IMR-90 (cell line): Measurements from ENCODE around the gene SYT6. TPM values are rescaled to one million over a fixed set of nuclear protein-coding genes. Genes with fewer than 3 reads are reported as not detected.

Source experiments
- ATAC-seq: fragments of 200-7000 bp; cut with Tn5 transposase; 2 replicates; pipeline ENCODE4 v1.9.1; 2020; ENCODE audit warnings: low read depth, mild to moderate bottlenecking, moderate library complexity
- BruUV-seq: library from RNA; stranded (reverse); fragments of 400-500 nt; replicated peaks from 2 replicates; lab custom pipeline; 2021; lab: Mats Ljungman, UMichigan
- CTCF ChIA-PET: fragments of 300-600 bp; formaldehyde crosslinking; extraction: SDS; loops from one replicate; lab custom pipeline; 2021; ENCODE audit warnings: antibody characterized with exemption; lab: Yijun Ruan, JAX
- POLR2A ChIA-PET: fragments of 300-600 bp; sonication (Branson Sonifier 250); formaldehyde crosslinking; loops from one replicate; lab custom pipeline; 2022; ENCODE audit warnings: antibody characterized with exemption; ENCODE audit not compliant: unreplicated experiment; lab: Charles Lee
- DNase-seq: peaks from one replicate; pipeline ENCODE4 v3.0.0; 2013
- H2AFZ ChIP-seq: replicated peaks from 2 replicates; pipeline ENCODE3; 2013; ENCODE audit warnings: low read length, mild to moderate bottlenecking; ENCODE audit not compliant: poor library complexity
- H2AK5ac ChIP-seq: 2 replicates; pipeline ENCODE4 v1.6.1; 2013; ENCODE audit warnings: low read depth, low read length, inconsistent platforms
- H2AK9ac ChIP-seq: replicated peaks from 2 replicates; pipeline ENCODE3; 2013; ENCODE audit warnings: mild to moderate bottlenecking, low read depth, low read length, moderate library complexity; ENCODE audit not compliant: poor library complexity
- H2BK120ac ChIP-seq: 2 replicates; pipeline ENCODE4 v1.6.1; 2013; ENCODE audit warnings: low read depth, low read length, inconsistent platforms
- H2BK15ac ChIP-seq: 3 replicates; pipeline ENCODE4 v1.6.1; 2013; ENCODE audit warnings: low read depth, low read length, inconsistent platforms
- H2BK20ac ChIP-seq: 2 replicates; pipeline ENCODE4 v1.6.1; 2013; ENCODE audit warnings: low read depth, mild to moderate bottlenecking, inconsistent platforms, low read length, moderate library complexity
- H2BK5ac ChIP-seq: 2 replicates; pipeline ENCODE4 v1.6.1; 2013; ENCODE audit warnings: mild to moderate bottlenecking, low read depth, low read length, inconsistent platforms; ENCODE audit not compliant: poor library complexity, severe bottlenecking
- H3K14ac ChIP-seq: replicated peaks from 2 replicates; pipeline ENCODE4 v1.6.1; 2013; ENCODE audit warnings: low read depth, low read length, inconsistent platforms
- H3K18ac ChIP-seq: 2 replicates; pipeline ENCODE4 v1.6.1; 2013; ENCODE audit warnings: low read depth, low read length, control low read depth
- H3K23ac ChIP-seq: 2 replicates; pipeline ENCODE4 v1.6.1; 2013; ENCODE audit warnings: low read depth, low read length, inconsistent platforms
- H3K27ac ChIP-seq: 2 replicates; pipeline ENCODE4 v1.5.1; 2013; ENCODE audit warnings: mild to moderate bottlenecking, control low read depth, low read length; ENCODE audit not compliant: insufficient read depth
- H3K27me3 ChIP-seq: 2 replicates; pipeline ENCODE4 v1.6.1; 2013; ENCODE audit warnings: low read length; ENCODE audit not compliant: control insufficient read depth, insufficient read depth
- H3K36me3 ChIP-seq: 2 replicates; pipeline ENCODE4 v1.6.1; 2013; ENCODE audit warnings: low read length, mixed read lengths; ENCODE audit not compliant: control insufficient read depth, insufficient read depth
- H3K4ac ChIP-seq: 2 replicates; pipeline ENCODE4 v1.6.1; 2013; ENCODE audit warnings: low read depth, low read length, inconsistent platforms
- H3K4me1 ChIP-seq: 2 replicates; pipeline ENCODE4 v1.6.1; 2013; ENCODE audit warnings: low read length, mixed read lengths; ENCODE audit not compliant: control insufficient read depth, insufficient read depth
- H3K4me2 ChIP-seq: 2 replicates; pipeline ENCODE4 v1.6.1; 2013; ENCODE audit warnings: low read depth, mild to moderate bottlenecking, control low read depth, low read length, moderate library complexity
- H3K4me3 ChIP-seq: 2 replicates; pipeline ENCODE4 v1.5.1; 2013; ENCODE audit warnings: low read depth, mild to moderate bottlenecking, control low read depth, low read length, moderate library complexity; ENCODE audit not compliant: insufficient read depth
- H3K56ac ChIP-seq: 2 replicates; pipeline ENCODE4 v1.6.1; 2013; ENCODE audit warnings: low read length, inconsistent platforms; ENCODE audit not compliant: insufficient read depth; ENCODE audit errors: extremely low read depth
- H3K79me1 ChIP-seq, 2 experiments: 2 replicates each; pipeline ENCODE4 v1.6.1; 2013; ENCODE audit warnings: low read length in 2 of 2, inconsistent platforms in 1 of 2, low read depth in 1 of 2
- H3K9ac ChIP-seq: 2 replicates; pipeline ENCODE4 v1.6.1; 2013; ENCODE audit warnings: low read depth, low read length, control low read depth
- H3K9me1 ChIP-seq: 2 replicates; pipeline ENCODE4 v1.6.1; 2013; ENCODE audit warnings: low read length, inconsistent platforms; ENCODE audit not compliant: insufficient read depth
- H3K9me3 ChIP-seq: 2 replicates; pipeline ENCODE4 v1.6.1; 2013; ENCODE audit warnings: low read length; ENCODE audit not compliant: control insufficient read depth, insufficient read depth
- H4K20me1 ChIP-seq: 2 replicates; pipeline ENCODE4 v1.6.1; 2013; ENCODE audit warnings: low read length, inconsistent platforms; ENCODE audit not compliant: insufficient read depth
- H4K5ac ChIP-seq: 2 replicates; pipeline ENCODE4 v1.6.1; 2013; ENCODE audit warnings: mild to moderate bottlenecking, low read depth, low read length, control low read depth
- H4K8ac ChIP-seq, 2 experiments: 2 replicates each; pipeline ENCODE4 v1.6.1; 2013; ENCODE audit warnings: low read depth in 2 of 2, low read length in 2 of 2, control low read depth in 1 of 2, inconsistent platforms in 1 of 2
- H4K91ac ChIP-seq: 2 replicates; pipeline ENCODE4 v1.6.1; 2013; ENCODE audit warnings: low read depth, low read length, inconsistent platforms; ENCODE audit not compliant: insufficient read depth
- CHD1 ChIP-seq: IDR thresholded peaks from 2 replicates; pipeline ENCODE4 v1.6.1; 2012; ENCODE audit warnings: low read depth, low read length, improper control_type of control experiment
- SMC3 ChIP-seq: fragments of 150-350 bp; IDR thresholded peaks from 2 replicates; pipeline ENCODE4 v1.6.1; 2016; ENCODE audit warnings: low read depth, mild to moderate bottlenecking, antibody characterized with exemption, low read length, moderate library complexity
- WGBS, 2 experiments: methylation state at CpG; one replicate each; pipeline versions ENCODE4 v1.1.5 to v1.1.7; 2013; ENCODE audit warnings: missing lambda C conversion rate in 2 of 2; ENCODE audit not compliant: insufficient read length in 1 of 2; ENCODE audit errors: extremely low coverage in 2 of 2; 5-methylcytosine and 5-hydroxymethylcytosine counted together
- dilution Hi-C: fragments of 300-500 bp; cut with HindIII; formaldehyde crosslinking; loops from one replicate; pipeline ENCODE4 v1.14.3; 2018; ENCODE audit warnings: low sequenced_read_pairs; ENCODE audit not compliant: unreplicated experiment
- in situ Hi-C: fragments of 300-500 bp; cut with MboI; formaldehyde crosslinking; loops from 3 replicates; pipeline ENCODE4 v1.14.3; 2019; ENCODE audit warnings: low sequenced_read_pairs, inconsistent platforms, mixed read lengths
- intact Hi-C: fragments of 100-400 bp; cut with micrococcal nuclease; formaldehyde crosslinking; loops from 2 replicates; pipeline ENCODE4 v1.10.0; 2022
- polyA plus RNA-seq, 3 experiments: library from polyadenylated mRNA; depleted of rRNA; stranded (reverse); fragments of >200 nt; gene quantifications; 2 replicates each; pipeline ENCODE4 v1.2.3, GENCODE V29; 2012; ENCODE audit warnings: low replicate concordance in 1 of 3
- total RNA-seq: library from RNA; depleted of rRNA; stranded (reverse); fragments of >200 nt; gene quantifications from 2 replicates; pipeline ENCODE4 v1.2.3, GENCODE V29; 2012

Gene SYT6
- total and polyA plus RNA-seq, 2 of the 4 experiments (the other 2 are of a cell fraction) = not detected

- dilution Hi-C loops (no loop called here), in situ Hi-C loops (no loop called here), intact Hi-C loops (no loop called here)
- H3K14ac ChIP-seq = no peak overlapping the region
- no peak overlapping the region for H3K9ac ChIP-seq
- 62% methylated on average over 3 of the region's 4 CpGs; no CpG with 5 or more reads in 1 of the 2 experiments for WGBS, 2 experiments
- H4K5ac ChIP-seq = no peak overlapping the region
- POLR2A ChIA-PET = no interaction called here
- no TSS peak for BruUV-seq
- ATAC-seq (no peak), DNase-seq (no peak)
- no peak overlapping the region for H2AK9ac ChIP-seq
- CTCF ChIA-PET = no interaction called here
- peaks cover 15% of the 10 kb centered on the region for H3K27me3 ChIP-seq
- no peak overlapping the region for H3K23ac ChIP-seq
- no peak overlapping the region for H2BK120ac ChIP-seq
- no peak overlapping the region for H4K8ac ChIP-seq
- H3K4me2 ChIP-seq = no peak overlapping the region
- no peaks in the 10 kb centered on the region for H3K79me1 ChIP-seq
- no peak overlapping the region for H2BK15ac ChIP-seq
- no peak overlapping the region for H3K56ac ChIP-seq
- H3K4me1 ChIP-seq = no peaks in the 10 kb centered on the region
- H2AFZ ChIP-seq = no peak overlapping the region
- no peak overlapping the region for H4K91ac ChIP-seq
- no peaks in the 10 kb centered on the region for H4K20me1 ChIP-seq
- no peaks in the 10 kb centered on the region for H3K9me1 ChIP-seq
- H3K4me3 ChIP-seq = no peak overlapping the region
- no peak overlapping the region for H2BK5ac ChIP-seq
- H2BK20ac ChIP-seq = no peak overlapping the region
- no peak overlapping the region for H3K4ac ChIP-seq
- H3K18ac ChIP-seq = no peak overlapping the region
- H3K9me3 ChIP-seq = no peaks in the 10 kb centered on the region; the same call in 1 of the 2 replicates
- H3K27ac ChIP-seq = no peak overlapping the region
- H2AK5ac ChIP-seq = no peak overlapping the region
- no peak for TF ChIP-seq CHD1
- TF ChIP-seq SMC3 = no peak
- H3K36me3 ChIP-seq = no peaks in the 10 kb centered on the region
Observed at GRCh38 chr1:114134518-114134917, 19.2 kb downstream of the SYT6 start.
